CD4-positive, alpha-beta T cell treated with Interleukin-12 subunit alpha and Interleukin-12 subunit beta, for 1 hour (primary cell): ENCODE results near the gene NME4.
"Not testable (repeated sequence)": the region's sequence is repeated elsewhere in the genome, so short reads cannot be mapped to it uniquely, and the experiment has no call there.

Source experiments
- DNase-seq: peaks from one replicate; pipeline ENCODE4 v3.0.0-alpha.2; 2020

NME4 gene

GRCh38 chr16:400061-400591 lies 3.1 kb downstream of the NME4 start:
- DNase-seq: no peak

- DNase-seq: peak; percentile 96
Observed at GRCh38 chr16:401468-402348, 4.7 kb downstream of the NME4 start, which contains the start of gene DECR2. DECR2 (plus strand) TSS chr16:401885; CDS start chr16:401964, 79 bp downstream.

GRCh38 chr16:404971-405486 lies 8.0 kb downstream of the NME4 start:
- no peak for DNase-seq

GRCh38 chr16:405548-406506 lies 8.8 kb downstream of the NME4 start:
- DNase-seq: no peak

- no peak for DNase-seq
Observed at GRCh38 chr16:407253-407652, 10.3 kb downstream of the NME4 start.

GRCh38 chr16:410516-411178 lies 13.6 kb downstream of the NME4 start:
- no peak for DNase-seq

- DNase-seq: no peak
Observed at GRCh38 chr16:411576-412265, 14.7 kb downstream of the NME4 start.

- DNase-seq: no peak
Observed at GRCh38 chr16:414395-415169, 17.6 kb downstream of the NME4 start.

GRCh38 chr16:415170-415498 lies 18.1 kb downstream of the NME4 start:
- DNase-seq: not testable (repeated sequence)

GRCh38 chr16:422179-422578 lies 25.2 kb downstream of the NME4 start:
- not testable (repeated sequence) for DNase-seq

GRCh38 chr16:424033-424622 lies 27.1 kb downstream of the NME4 start:
- DNase-seq: no peak

- DNase-seq: no peak
Observed at GRCh38 chr16:424623-425081, 27.7 kb downstream of the NME4 start.

- peak; percentile 87 for DNase-seq
Observed at GRCh38 chr16:425082-425718, 28.2 kb downstream of the NME4 start, which contains the start of gene RAB11FIP3. RAB11FIP3 (plus strand) TSS chr16:425649; CDS start chr16:426007, 358 bp downstream.

GRCh38 chr16:425740-426114 lies 28.7 kb downstream of the NME4 start:
- no peak for DNase-seq

GRCh38 chr16:426115-426905 lies 29.3 kb downstream of the NME4 start:
- no peak for DNase-seq

GRCh38 chr16:426906-427249 lies 29.9 kb downstream of the NME4 start:
- DNase-seq: no peak

GRCh38 chr16:427250-427649 lies 30.3 kb downstream of the NME4 start:
- no peak for DNase-seq

- DNase-seq: no peak
Observed at GRCh38 chr16:430904-431303, 33.9 kb downstream of the NME4 start.

GRCh38 chr16:440627-441026 lies 43.6 kb downstream of the NME4 start:
- DNase-seq: no peak
